GM23338 (cell line): ENCODE data around the gene LARGE1. TPM values are rescaled to one million over a fixed set of nuclear protein-coding genes. Genes with fewer than 3 reads are reported as not detected.

Source experiments
- ATAC-seq: fragments of 200-7000 bp; cut with Tn5 transposase; 3 replicates; pipeline ENCODE4 v1.9.1; 2020
- DNase-seq: peaks from one replicate; pipeline ENCODE4 v3.0.0-alpha.2; 2015; ENCODE audit warnings: low spot score
- H2AFZ ChIP-seq: fragments of 200-600 bp; sonication (generic); 2 replicates; pipeline ENCODE4 v1.8.0; 2016; ENCODE audit warnings: antibody characterized with exemption, mild to moderate bottlenecking, moderate library complexity
- H3F3A ChIP-seq: fragments of 200-600 bp; sonication (generic); replicated peaks from 2 replicates; pipeline ENCODE4 v1.8.0; 2017; ENCODE audit warnings: antibody characterized with exemption, mixed run types, low read depth
- H3K27ac ChIP-seq: fragments of 200-600 bp; sonication (generic); 2 replicates; pipeline ENCODE4 v1.6.1; 2016; ENCODE audit warnings: low read depth
- H3K27me3 ChIP-seq: fragments of 200-600 bp; sonication (generic); 2 replicates; pipeline ENCODE4 v1.8.0; 2016; ENCODE audit warnings: mild to moderate bottlenecking, mixed run types, moderate library complexity; ENCODE audit not compliant: insufficient read depth
- H3K36me3 ChIP-seq: fragments of 200-600 bp; sonication (generic); 2 replicates; pipeline ENCODE4 v1.8.0; 2016; ENCODE audit warnings: mild to moderate bottlenecking; ENCODE audit not compliant: insufficient read depth
- H3K4me1 ChIP-seq: fragments of 200-600 bp; sonication (generic); 2 replicates; pipeline ENCODE4 v1.8.0; 2016; ENCODE audit warnings: mild to moderate bottlenecking, moderate library complexity; ENCODE audit not compliant: insufficient read depth
- H3K4me2 ChIP-seq: fragments of 200-600 bp; sonication (generic); 2 replicates; pipeline ENCODE4 v1.7.1; 2017; ENCODE audit warnings: mixed run types
- H3K4me3 ChIP-seq: fragments of 200-600 bp; sonication (generic); 2 replicates; pipeline ENCODE4 v1.6.1; 2016; ENCODE audit warnings: mixed run types
- H3K79me2 ChIP-seq: fragments of 200-600 bp; sonication (generic); replicated peaks from 2 replicates; pipeline ENCODE4 v1.8.0; 2017; ENCODE audit warnings: mild to moderate bottlenecking; ENCODE audit not compliant: insufficient read depth
- H3K9me2 ChIP-seq: fragments of 200-600 bp; sonication (generic); 2 replicates; pipeline ENCODE4 v1.8.0; 2017; ENCODE audit not compliant: insufficient read depth
- H4K20me1 ChIP-seq: fragments of 200-600 bp; sonication (generic); replicated peaks from 2 replicates; pipeline ENCODE4 v1.8.0; 2017; ENCODE audit warnings: mild to moderate bottlenecking; ENCODE audit not compliant: insufficient read depth
- H3K27ac Mint-ChIP-seq: 2 replicates; pipeline ENCODE4 v1.8.0; 2020; ENCODE audit warnings: inconsistent platforms, mild to moderate bottlenecking, moderate library complexity, mixed read lengths
- H3K27me3 Mint-ChIP-seq: 3 replicates; pipeline ENCODE4 v1.8.0; 2022; ENCODE audit warnings: low read depth, mild to moderate bottlenecking, moderate library complexity, mixed read lengths, inconsistent platforms; ENCODE audit not compliant: insufficient read depth, poor library complexity
- H3K36me3 Mint-ChIP-seq: 3 replicates; pipeline ENCODE4 v1.8.0; 2021; ENCODE audit warnings: low read depth, mild to moderate bottlenecking, inconsistent platforms, moderate library complexity, mixed read lengths
- H3K4me1 Mint-ChIP-seq: 3 replicates; pipeline ENCODE4 v1.8.0; 2020; ENCODE audit warnings: mild to moderate bottlenecking, inconsistent platforms, mixed read lengths
- H3K4me3 Mint-ChIP-seq: 3 replicates; pipeline ENCODE4 v1.8.0; 2021; ENCODE audit warnings: moderate library complexity, mild to moderate bottlenecking, inconsistent platforms, mixed read lengths
- H3K9me3 Mint-ChIP-seq: 3 replicates; pipeline ENCODE4 v1.8.0; 2020; ENCODE audit warnings: moderate library complexity, mild to moderate bottlenecking, inconsistent platforms, mixed read lengths
- CREB1 ChIP-seq: fragments of 250-450 bp; sonication (Bioruptor Pico); IDR thresholded peaks from 2 replicates; pipeline ENCODE4 v1.5.0; 2020; ENCODE audit warnings: low read depth, mild to moderate bottlenecking, moderate library complexity
- EZH2 ChIP-seq: fragments of 200-600 bp; sonication (generic); IDR thresholded peaks from one replicate; pipeline ENCODE4 v1.8.0; 2017; ENCODE audit warnings: antibody characterized with exemption, mild to moderate bottlenecking, low read depth; ENCODE audit not compliant: unreplicated experiment
- EZH2phosphoT487 ChIP-seq: fragments of 200-600 bp; sonication (generic); IDR thresholded peaks from one replicate; pipeline ENCODE4 v1.8.1; 2018; ENCODE audit warnings: antibody characterized with exemption; ENCODE audit not compliant: unreplicated experiment
- JUNB ChIP-seq: IDR thresholded peaks from one replicate; pipeline ENCODE4 v1.6.1; 2016; ENCODE audit warnings: antibody characterized with exemption; ENCODE audit not compliant: unreplicated experiment
- NANOG ChIP-seq: IDR thresholded peaks from 2 replicates; pipeline ENCODE4 v1.6.1; 2016; ENCODE audit warnings: antibody characterized with exemption, borderline replicate concordance
- POLR2AphosphoS5 ChIP-seq: IDR thresholded peaks from 2 replicates; pipeline ENCODE4 v1.6.1; 2016; ENCODE audit warnings: antibody characterized with exemption, low read depth
- STAT1 ChIP-seq: IDR thresholded peaks from one replicate; pipeline ENCODE4 v1.6.1; 2016; ENCODE audit warnings: antibody characterized with exemption; ENCODE audit not compliant: unreplicated experiment
- ZNF114 ChIP-seq: fragments of 250-450 bp; sonication (Bioruptor Pico); IDR thresholded peaks from 2 replicates; pipeline ENCODE4 v1.5.0; 2020; ENCODE audit warnings: mild to moderate bottlenecking, moderate library complexity
- ZNF331 ChIP-seq: fragments of 250-450 bp; sonication (Bioruptor Pico); IDR thresholded peaks from 2 replicates; pipeline ENCODE4 v1.5.0; 2020; ENCODE audit warnings: low read depth, mild to moderate bottlenecking, moderate library complexity
- polyA plus RNA-seq: library from polyadenylated mRNA; unstranded; fragments of >200 nt; fragmentation: Nextera tagmentation; extraction: Ambion mirVana; gene quantifications from 2 replicates; pipeline ENCODE4 v1.2.1, GENCODE V29; 2016
- total RNA-seq: library from RNA; depleted of rRNA; stranded (reverse); fragments of >200 nt; shearing (Covaris generic); gene quantifications from 2 replicates; pipeline ENCODE4 v1.2.3, GENCODE V29; 2014
- TF ChIP-seq, protein P1 (sequence below): IDR thresholded peaks from 2 replicates; pipeline ENCODE4 v1.6.1; 2016; ENCODE audit warnings: antibody characterized with exemption
- TF ChIP-seq, protein P2 (sequence below): IDR thresholded peaks from one replicate; pipeline ENCODE4 v1.6.1; 2018; ENCODE audit warnings: antibody characterized with exemption; ENCODE audit not compliant: unreplicated experiment
- TF ChIP-seq, protein P3 (sequence below), 2 experiments: fragments of 200-600 bp in 1 of 2; sonication (generic) in 1 of 2; conservative IDR thresholded peaks; 2 replicates each; pipeline versions ENCODE4 v1.5.1 to v1.6.1; 2016 to 2017; ENCODE audit warnings: antibody characterized with exemption in 2 of 2, low read depth in 2 of 2, mild to moderate bottlenecking in 2 of 2, moderate library complexity in 1 of 2
- TF ChIP-seq, protein P4 (sequence below): fragments of 250-450 bp; sonication (Bioruptor Pico); IDR thresholded peaks from 2 replicates; pipeline ENCODE4 v1.5.0; 2020; ENCODE audit warnings: mild to moderate bottlenecking, moderate library complexity

Gene LARGE1
- total and polyA plus RNA-seq, 2 experiments from 2014 or later = 12.8 to 75.6 TPM

DNA sequence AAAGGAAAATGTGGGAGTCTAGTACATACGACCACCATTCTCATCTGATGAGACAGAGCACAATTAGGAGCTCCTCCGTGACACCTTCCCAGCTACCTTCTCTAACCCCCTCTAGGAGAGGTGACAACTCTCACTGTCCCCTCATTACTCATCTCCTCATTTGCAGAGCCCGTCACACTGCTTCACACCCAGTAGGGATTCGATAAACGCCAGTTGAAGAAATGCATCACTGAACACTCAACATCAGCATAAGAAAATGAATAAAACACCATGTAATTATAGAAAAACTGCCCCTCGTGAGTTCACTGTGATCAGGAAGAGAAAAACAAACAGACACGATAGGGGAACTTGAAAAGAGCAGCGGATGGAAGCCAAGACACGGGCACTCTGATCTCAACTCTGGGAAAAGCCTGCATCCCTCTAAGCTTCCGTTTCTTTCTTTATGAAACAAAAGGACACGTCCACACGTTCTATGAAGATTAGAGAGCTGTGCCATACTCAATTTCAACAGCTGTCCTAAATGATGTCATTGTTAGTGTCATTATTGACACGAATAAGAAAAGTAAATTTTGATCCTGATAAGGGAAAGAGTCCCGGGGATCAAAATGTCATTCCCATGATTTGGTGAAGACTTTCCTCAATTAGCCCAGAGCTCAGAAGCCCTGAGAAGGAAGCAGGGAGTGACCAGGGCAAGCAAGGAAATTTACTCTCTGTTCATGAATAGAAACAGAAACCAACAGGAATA, 356.9 kb downstream of the LARGE1 start:
- Histone ChIP-seq H3K4me2 (no peak overlapping the region), H3F3A (no peaks in the 10 kb centered on the region), H2AFZ (no peak overlapping the region), H3K27ac (no peak overlapping the region), H3K27me3 (no peaks in the 10 kb centered on the region), H3K9me2 (no peaks in the 10 kb centered on the region; the same call in 1 of the 2 replicates), H3K4me1 (no peaks in the 10 kb centered on the region), H3K4me3 (no peak overlapping the region), H3K36me3 (no peaks in the 10 kb centered on the region), H3K79me2 (peaks cover 31% of the 10 kb centered on the region), H4K20me1 (peaks cover 12% of the 10 kb centered on the region)
- Mint-ChIP-seq H3K4me3 (no peak overlapping the region), H3K27me3 (peaks cover 3% of the 10 kb centered on the region), H3K36me3 (peaks cover 31% of the 10 kb centered on the region), H3K9me3 (no peaks in the 10 kb centered on the region), H3K27ac (no peak overlapping the region), H3K4me1 (peaks cover 15% of the 10 kb centered on the region)
- DNase-seq (no peak), ATAC-seq (no peak)
- TF ChIP-seq NANOG (no peak), STAT1 (no peak), EZH2phosphoT487 (no peak), ZNF331 (CRISPR knock-in tag) (no peak), POLR2AphosphoS5 (no peak), EZH2 (no peak), CREB1 (CRISPR knock-in tag) (no peak), ZNF114 (CRISPR knock-in tag) (no peak), JUNB (no peak)
- TF ChIP-seq, protein P1, sequence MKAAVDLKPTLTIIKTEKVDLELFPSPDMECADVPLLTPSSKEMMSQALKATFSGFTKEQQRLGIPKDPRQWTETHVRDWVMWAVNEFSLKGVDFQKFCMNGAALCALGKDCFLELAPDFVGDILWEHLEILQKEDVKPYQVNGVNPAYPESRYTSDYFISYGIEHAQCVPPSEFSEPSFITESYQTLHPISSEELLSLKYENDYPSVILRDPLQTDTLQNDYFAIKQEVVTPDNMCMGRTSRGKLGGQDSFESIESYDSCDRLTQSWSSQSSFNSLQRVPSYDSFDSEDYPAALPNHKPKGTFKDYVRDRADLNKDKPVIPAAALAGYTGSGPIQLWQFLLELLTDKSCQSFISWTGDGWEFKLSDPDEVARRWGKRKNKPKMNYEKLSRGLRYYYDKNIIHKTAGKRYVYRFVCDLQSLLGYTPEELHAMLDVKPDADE = no peak
- TF ChIP-seq, protein P2, sequence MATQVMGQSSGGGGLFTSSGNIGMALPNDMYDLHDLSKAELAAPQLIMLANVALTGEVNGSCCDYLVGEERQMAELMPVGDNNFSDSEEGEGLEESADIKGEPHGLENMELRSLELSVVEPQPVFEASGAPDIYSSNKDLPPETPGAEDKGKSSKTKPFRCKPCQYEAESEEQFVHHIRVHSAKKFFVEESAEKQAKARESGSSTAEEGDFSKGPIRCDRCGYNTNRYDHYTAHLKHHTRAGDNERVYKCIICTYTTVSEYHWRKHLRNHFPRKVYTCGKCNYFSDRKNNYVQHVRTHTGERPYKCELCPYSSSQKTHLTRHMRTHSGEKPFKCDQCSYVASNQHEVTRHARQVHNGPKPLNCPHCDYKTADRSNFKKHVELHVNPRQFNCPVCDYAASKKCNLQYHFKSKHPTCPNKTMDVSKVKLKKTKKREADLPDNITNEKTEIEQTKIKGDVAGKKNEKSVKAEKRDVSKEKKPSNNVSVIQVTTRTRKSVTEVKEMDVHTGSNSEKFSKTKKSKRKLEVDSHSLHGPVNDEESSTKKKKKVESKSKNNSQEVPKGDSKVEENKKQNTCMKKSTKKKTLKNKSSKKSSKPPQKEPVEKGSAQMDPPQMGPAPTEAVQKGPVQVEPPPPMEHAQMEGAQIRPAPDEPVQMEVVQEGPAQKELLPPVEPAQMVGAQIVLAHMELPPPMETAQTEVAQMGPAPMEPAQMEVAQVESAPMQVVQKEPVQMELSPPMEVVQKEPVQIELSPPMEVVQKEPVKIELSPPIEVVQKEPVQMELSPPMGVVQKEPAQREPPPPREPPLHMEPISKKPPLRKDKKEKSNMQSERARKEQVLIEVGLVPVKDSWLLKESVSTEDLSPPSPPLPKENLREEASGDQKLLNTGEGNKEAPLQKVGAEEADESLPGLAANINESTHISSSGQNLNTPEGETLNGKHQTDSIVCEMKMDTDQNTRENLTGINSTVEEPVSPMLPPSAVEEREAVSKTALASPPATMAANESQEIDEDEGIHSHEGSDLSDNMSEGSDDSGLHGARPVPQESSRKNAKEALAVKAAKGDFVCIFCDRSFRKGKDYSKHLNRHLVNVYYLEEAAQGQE = no peak
- TF ChIP-seq, protein P3, sequence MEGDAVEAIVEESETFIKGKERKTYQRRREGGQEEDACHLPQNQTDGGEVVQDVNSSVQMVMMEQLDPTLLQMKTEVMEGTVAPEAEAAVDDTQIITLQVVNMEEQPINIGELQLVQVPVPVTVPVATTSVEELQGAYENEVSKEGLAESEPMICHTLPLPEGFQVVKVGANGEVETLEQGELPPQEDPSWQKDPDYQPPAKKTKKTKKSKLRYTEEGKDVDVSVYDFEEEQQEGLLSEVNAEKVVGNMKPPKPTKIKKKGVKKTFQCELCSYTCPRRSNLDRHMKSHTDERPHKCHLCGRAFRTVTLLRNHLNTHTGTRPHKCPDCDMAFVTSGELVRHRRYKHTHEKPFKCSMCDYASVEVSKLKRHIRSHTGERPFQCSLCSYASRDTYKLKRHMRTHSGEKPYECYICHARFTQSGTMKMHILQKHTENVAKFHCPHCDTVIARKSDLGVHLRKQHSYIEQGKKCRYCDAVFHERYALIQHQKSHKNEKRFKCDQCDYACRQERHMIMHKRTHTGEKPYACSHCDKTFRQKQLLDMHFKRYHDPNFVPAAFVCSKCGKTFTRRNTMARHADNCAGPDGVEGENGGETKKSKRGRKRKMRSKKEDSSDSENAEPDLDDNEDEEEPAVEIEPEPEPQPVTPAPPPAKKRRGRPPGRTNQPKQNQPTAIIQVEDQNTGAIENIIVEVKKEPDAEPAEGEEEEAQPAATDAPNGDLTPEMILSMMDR (conservative IDR thresholded peaks at IDR 0.05; ENCODE audit: low read depth in 2 of 2) = no peak
- TF ChIP-seq, protein P4, sequence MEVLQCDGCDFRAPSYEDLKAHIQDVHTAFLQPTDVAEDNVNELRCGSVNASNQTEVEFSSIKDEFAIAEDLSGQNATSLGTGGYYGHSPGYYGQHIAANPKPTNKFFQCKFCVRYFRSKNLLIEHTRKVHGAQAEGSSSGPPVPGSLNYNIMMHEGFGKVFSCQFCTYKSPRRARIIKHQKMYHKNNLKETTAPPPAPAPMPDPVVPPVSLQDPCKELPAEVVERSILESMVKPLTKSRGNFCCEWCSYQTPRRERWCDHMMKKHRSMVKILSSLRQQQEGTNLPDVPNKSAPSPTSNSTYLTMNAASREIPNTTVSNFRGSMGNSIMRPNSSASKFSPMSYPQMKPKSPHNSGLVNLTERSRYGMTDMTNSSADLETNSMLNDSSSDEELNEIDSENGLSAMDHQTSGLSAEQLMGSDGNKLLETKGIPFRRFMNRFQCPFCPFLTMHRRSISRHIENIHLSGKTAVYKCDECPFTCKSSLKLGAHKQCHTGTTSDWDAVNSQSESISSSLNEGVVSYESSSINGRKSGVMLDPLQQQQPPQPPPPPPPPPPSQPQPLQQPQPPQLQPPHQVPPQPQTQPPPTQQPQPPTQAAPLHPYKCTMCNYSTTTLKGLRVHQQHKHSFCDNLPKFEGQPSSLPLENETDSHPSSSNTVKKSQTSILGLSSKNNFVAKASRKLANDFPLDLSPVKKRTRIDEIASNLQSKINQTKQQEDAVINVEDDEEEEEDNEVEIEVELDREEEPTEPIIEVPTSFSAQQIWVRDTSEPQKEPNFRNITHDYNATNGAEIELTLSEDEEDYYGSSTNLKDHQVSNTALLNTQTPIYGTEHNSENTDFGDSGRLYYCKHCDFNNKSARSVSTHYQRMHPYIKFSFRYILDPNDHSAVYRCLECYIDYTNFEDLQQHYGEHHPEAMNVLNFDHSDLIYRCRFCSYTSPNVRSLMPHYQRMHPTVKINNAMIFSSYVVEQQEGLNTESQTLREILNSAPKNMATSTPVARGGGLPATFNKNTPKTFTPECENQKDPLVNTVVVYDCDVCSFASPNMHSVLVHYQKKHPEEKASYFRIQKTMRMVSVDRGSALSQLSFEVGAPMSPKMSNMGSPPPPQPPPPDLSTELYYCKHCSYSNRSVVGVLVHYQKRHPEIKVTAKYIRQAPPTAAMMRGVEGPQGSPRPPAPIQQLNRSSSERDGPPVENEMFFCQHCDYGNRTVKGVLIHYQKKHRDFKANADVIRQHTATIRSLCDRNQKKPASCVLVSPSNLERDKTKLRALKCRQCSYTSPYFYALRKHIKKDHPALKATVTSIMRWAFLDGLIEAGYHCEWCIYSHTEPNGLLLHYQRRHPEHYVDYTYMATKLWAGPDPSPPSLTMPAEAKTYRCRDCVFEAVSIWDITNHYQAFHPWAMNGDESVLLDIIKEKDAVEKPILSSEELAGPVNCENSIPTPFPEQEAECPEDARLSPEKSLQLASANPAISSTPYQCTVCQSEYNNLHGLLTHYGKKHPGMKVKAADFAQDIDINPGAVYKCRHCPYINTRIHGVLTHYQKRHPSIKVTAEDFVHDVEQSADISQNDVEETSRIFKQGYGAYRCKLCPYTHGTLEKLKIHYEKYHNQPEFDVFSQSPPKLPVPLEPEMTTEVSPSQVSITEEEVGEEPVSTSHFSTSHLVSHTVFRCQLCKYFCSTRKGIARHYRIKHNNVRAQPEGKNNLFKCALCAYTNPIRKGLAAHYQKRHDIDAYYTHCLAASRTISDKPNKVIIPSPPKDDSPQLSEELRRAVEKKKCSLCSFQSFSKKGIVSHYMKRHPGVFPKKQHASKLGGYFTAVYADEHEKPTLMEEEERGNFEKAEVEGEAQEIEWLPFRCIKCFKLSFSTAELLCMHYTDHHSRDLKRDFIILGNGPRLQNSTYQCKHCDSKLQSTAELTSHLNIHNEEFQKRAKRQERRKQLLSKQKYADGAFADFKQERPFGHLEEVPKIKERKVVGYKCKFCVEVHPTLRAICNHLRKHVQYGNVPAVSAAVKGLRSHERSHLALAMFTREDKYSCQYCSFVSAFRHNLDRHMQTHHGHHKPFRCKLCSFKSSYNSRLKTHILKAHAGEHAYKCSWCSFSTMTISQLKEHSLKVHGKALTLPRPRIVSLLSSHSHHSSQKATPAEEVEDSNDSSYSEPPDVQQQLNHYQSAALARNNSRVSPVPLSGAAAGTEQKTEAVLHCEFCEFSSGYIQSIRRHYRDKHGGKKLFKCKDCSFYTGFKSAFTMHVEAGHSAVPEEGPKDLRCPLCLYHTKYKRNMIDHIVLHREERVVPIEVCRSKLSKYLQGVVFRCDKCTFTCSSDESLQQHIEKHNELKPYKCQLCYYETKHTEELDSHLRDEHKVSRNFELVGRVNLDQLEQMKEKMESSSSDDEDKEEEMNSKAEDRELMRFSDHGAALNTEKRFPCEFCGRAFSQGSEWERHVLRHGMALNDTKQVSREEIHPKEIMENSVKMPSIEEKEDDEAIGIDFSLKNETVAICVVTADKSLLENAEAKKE (CRISPR knock-in tag) = no peak
